Measurements from ENCODE around the gene RASGRP3. TPM values are rescaled to one million over a fixed set of nuclear protein-coding genes. Genes with fewer than 3 reads are reported as not detected.

The RASGRP3 gene
- total and polyA plus RNA-seq, 9 of the 15 experiments (the other 6 are each of a cell fraction or from before 2014, with no cell fraction given), result 0.18 to 1.7 (median 1.2) TPM

- 0% methylated on average over 4 of the region's 5 CpGs for WGBS (ENCODE audit: insufficient coverage, low coverage, missing lambda C conversion rate)
- Histone ChIP-seq H4K20me1 (replicated peaks; ENCODE audit: control insufficient read depth, insufficient read depth, low read length) (no peaks in the 10 kb centered on the region), H2AFZ (ENCODE audit: low read depth, low read length) (no peak overlapping the region), H3K4me1 (replicated peaks in 1 of 2; ENCODE audit: control insufficient read depth in 2 of 2, insufficient read depth in 2 of 2, low read length in 2 of 2) (no peaks in the 10 kb centered on the region), H3K4me2 (ENCODE audit: insufficient read depth, low read length) (no peak overlapping the region), H3K9me1 (ENCODE audit: control insufficient read depth, insufficient read depth, low read length) (no peaks in the 10 kb centered on the region), H3K9ac (ENCODE audit: insufficient read depth in 1 of 2, low read depth in 2 of 2, low read length in 2 of 2) (no peak overlapping the region), H3K36me3 (ENCODE audit: control insufficient read depth, insufficient read depth, low read length) (no peaks in the 10 kb centered on the region), H3K27me3 (ENCODE audit: control insufficient read depth in 2 of 2, insufficient read depth in 2 of 2, low read length in 2 of 2) (peaks cover 2 to 11% of the 10 kb centered on the region in 2 experiments), H3K27ac (ENCODE audit: extremely low read depth, low read depth, low read length) (no peak overlapping the region), H3K79me2 (ENCODE audit: control insufficient read depth, insufficient read depth, low read length) (no peaks in the 10 kb centered on the region), H3K4me3 (no peak overlapping the region), H3K9me3 (replicated peaks; ENCODE audit: control insufficient read depth, insufficient read depth, low read depth, low read length) (no peaks in the 10 kb centered on the region)
- POLR2A ChIA-PET, result no interaction called here
- CTCF ChIA-PET (ENCODE audit: low intra/inter-chr PET ratio), result no interaction called here
- FAIRE-seq, result no peak
- no TSS peak for BruUV-seq (replicated peaks)
- no peak for DNase-seq (ENCODE audit: extremely low read depth in 1 of 4, low spot score in 3 of 4)
- ATAC-seq, result no peak
- in situ Hi-C loops (cut with MboI) (no loop called here), intact Hi-C loops (cut with micrococcal nuclease) (no loop called here)
- TF ChIP-seq ESRRA (IDR thresholded peaks at IDR 0.05; ENCODE audit: borderline replicate concordance, low read depth) (no peak), ZC3H8 (IDR thresholded peaks at IDR 0.05) (no peak), ZNF561 (CRISPR knock-in tag; conservative IDR thresholded peaks at IDR 0.05) (no peak)
Observed at GRCh38 chr2:33500177-33500576, 23.7 kb downstream of the RASGRP3 start.

- in situ Hi-C loops (cut with MboI) (no loop called here), intact Hi-C loops (cut with micrococcal nuclease) (no loop called here)
- BruUV-seq (replicated peaks), result no TSS peak
- TF ChIP-seq HNRNPH1 (optimal IDR thresholded peaks at IDR 0.05; ENCODE audit: low read depth, low read length) (no peak), NCOA1 (IDR thresholded peaks at IDR 0.05; ENCODE audit: low read depth) (no peak), HMGN3 (IDR thresholded peaks at IDR 0.05; ENCODE audit: borderline replicate concordance, extremely low read depth, insufficient read length, low read depth, low read length) (no peak), DIDO1 (tag; IDR thresholded peaks at IDR 0.05; ENCODE audit: low read depth) (no peak), BACH1 (tag; IDR thresholded peaks at IDR 0.05) (no peak), THAP7 (CRISPR knock-in tag; IDR thresholded peaks at IDR 0.05) (no peak), SLC30A9 (CRISPR knock-in tag; IDR thresholded peaks at IDR 0.05) (no peak), ZNF140 (CRISPR knock-in tag; IDR thresholded peaks at IDR 0.05) (no peak), CEBPB (tag; IDR thresholded peaks at IDR 0.05) (no peak), ZNF717 (CRISPR knock-in tag; IDR thresholded peaks at IDR 0.05) (no peak), ZNF174 (CRISPR knock-in tag; IDR thresholded peaks at IDR 0.05) (no peak)
- Histone ChIP-seq H3K4me3 (no peak overlapping the region), H4K20me1 (replicated peaks; ENCODE audit: control insufficient read depth, insufficient read depth, low read length) (no peaks in the 10 kb centered on the region), H2AFZ (ENCODE audit: low read depth, low read length) (no peak overlapping the region), H3K27me3 (ENCODE audit: control insufficient read depth in 2 of 2, insufficient read depth in 2 of 2, low read length in 2 of 2) (peaks cover 0 to 11% of the 10 kb centered on the region in 2 experiments), H3K9me1 (ENCODE audit: control insufficient read depth, insufficient read depth, low read length) (no peaks in the 10 kb centered on the region), H3K79me2 (ENCODE audit: control insufficient read depth, insufficient read depth, low read length) (no peaks in the 10 kb centered on the region), H3K4me2 (ENCODE audit: insufficient read depth, low read length) (no peak overlapping the region), H3K27ac (ENCODE audit: extremely low read depth, low read depth, low read length) (no peak overlapping the region), H3K9me3 (replicated peaks; ENCODE audit: control insufficient read depth, insufficient read depth, low read depth, low read length) (no peaks in the 10 kb centered on the region), H3K36me3 (ENCODE audit: control insufficient read depth, insufficient read depth, low read length) (no peaks in the 10 kb centered on the region), H3K9ac (ENCODE audit: insufficient read depth in 1 of 2, low read depth in 2 of 2, low read length in 2 of 2) (no peak overlapping the region), H3K4me1 (replicated peaks in 1 of 2; ENCODE audit: control insufficient read depth in 2 of 2, insufficient read depth in 2 of 2, low read length in 2 of 2) (no peaks in the 10 kb centered on the region)
- ChIA-PET POLR2A (no interaction called here), CTCF (ENCODE audit: low intra/inter-chr PET ratio) (no interaction called here)
- no peak for FAIRE-seq
- DNase-seq (ENCODE audit: extremely low read depth in 1 of 4, low spot score in 3 of 4), result no peak
- ATAC-seq, result no peak
- 0% methylated on average over 2 of the region's 2 CpGs for WGBS (ENCODE audit: insufficient coverage, low coverage, missing lambda C conversion rate)
Observed at GRCh38 chr2:33502025-33502424, 25.6 kb downstream of the RASGRP3 start.

All from K562 (cell line).